ENCODE data around the gene AMBRA1.
"Not testable (repeated sequence)": the region's sequence is repeated elsewhere in the genome, so short reads cannot be mapped to it uniquely, and the experiment has no call there.

The AMBRA1 gene

GRCh38 chr11:46616551-46617133, 22.8 kb upstream of the AMBRA1 start:
- no peak for DNase-seq

GRCh38 chr11:46615756-46616155, 21.9 kb upstream of the AMBRA1 start:
- DNase-seq: no peak

DNA sequence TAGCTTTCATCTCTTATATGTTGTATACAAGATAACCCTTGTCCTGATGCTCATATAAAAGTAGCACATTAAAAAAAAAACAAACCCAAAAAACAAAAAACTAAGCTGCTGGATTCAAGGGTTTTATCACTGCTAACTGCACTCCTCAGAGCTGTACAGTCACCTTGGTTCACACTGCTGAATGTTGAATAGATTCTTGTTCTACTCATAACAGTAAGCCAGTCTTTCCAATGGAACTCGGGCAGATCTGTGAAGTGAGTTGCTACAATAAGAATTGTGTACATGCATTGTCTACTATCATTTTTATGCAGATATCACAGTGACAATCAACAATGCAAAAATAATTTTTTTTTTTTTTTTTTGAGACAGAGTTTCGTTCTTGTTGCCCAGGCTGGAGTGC, 18.5 kb upstream of the AMBRA1 start:
- DNase-seq: no peak

DNA sequence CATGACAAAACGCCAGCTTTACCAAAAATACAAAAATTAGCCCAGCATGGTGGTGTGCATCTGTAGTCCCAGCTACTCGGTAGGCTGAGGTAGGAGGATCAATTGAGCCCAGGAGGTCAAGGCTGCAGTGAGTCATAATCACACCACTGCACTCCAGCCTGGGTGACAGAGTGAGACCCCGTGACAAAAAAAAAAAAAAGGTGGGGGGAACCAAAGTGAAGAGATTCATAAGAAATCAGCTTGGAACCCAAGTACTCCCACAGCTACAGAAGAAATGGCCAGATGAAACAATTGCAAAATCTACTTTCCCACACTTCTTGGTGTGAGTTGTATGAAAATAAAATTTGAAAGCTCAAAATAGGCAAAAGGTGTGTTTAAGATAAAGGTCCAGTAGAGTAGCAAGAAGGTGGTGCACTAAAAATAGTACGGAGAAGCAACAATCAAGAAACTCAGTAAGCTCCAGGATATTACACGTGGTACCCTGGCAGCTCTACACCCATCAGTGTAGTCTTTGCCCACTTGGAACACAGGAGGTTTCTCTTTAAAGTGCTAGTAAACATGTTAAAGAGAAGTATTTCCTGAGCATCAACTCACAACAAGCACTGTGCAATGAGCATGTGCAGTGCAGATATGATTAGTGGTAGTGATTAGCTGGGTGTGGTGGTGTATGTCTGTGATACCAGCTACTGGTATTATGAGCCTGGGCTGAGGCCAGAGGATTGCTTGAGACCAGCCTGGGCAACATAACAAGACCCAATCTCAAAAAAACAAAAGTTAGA, 17.9 kb upstream of the AMBRA1 start:
- DNase-seq: no peak

- DNase-seq: no peak
Measured at GRCh38 chr11:46609386-46609785, 15.6 kb upstream of the AMBRA1 start.

DNA sequence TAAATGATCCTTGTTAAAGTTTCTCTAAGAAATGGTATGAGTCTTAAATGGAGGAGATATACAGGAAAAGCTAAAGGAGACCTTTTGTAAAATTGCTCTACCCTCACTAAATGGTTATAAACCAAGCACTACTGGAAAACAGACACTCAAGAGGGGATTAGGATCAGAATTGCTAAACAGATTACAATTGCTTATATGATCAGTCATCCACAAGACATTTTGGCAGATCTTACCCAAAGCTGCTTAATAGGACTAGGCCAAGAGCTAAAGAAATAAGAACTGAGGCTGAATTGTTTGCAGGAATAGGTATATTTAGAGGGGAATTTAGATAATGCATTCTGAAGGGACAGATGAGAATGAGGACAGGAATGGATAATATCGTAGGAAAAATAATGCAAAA, 13.7 kb upstream of the AMBRA1 start:
- DNase-seq: no peak

GRCh38 chr11:46604796-46605195, 11.0 kb upstream of the AMBRA1 start:
- no peak for DNase-seq

- DNase-seq: no peak
Measured at GRCh38 chr11:46603704-46604308, 10.0 kb upstream of the AMBRA1 start.

- no peak for DNase-seq
Measured at GRCh38 chr11:46601129-46601528, 7.3 kb upstream of the AMBRA1 start.

DNA sequence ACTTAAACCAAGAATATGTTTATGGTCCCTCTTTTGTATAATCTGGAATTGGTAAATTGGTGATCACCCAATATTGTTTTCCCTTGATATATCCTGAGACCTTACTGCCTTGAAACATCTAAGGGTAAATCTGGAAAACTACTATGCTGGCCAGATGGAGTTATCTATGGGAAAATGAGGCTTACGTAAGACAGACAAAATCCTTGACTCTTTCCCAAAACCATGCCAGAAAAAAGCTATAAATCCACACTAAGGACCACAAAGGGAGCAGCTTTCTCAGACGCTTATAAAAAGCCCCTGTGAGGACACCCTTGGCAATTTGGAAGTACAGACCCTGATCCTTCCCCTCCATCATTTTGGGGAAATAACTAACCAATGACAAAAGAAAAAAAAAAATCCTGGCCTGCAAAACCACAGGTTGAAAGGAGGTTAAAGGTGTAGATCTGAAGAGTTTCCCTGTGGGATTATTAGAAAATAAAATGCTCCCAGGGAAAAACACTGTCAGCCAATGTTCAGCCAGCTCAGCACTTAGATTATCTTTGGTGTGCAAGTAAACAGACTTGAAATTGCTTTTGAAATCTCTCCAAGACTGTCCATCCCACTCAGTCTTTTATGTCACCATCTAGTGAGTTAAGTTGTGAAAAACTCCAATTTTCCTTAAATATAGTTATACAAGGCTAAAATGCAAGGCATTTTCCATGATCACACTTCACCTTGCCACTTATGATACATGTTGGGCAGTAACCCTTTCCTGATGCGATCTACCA, 6.6 kb upstream of the AMBRA1 start:
- DNase-seq: no peak

DNA sequence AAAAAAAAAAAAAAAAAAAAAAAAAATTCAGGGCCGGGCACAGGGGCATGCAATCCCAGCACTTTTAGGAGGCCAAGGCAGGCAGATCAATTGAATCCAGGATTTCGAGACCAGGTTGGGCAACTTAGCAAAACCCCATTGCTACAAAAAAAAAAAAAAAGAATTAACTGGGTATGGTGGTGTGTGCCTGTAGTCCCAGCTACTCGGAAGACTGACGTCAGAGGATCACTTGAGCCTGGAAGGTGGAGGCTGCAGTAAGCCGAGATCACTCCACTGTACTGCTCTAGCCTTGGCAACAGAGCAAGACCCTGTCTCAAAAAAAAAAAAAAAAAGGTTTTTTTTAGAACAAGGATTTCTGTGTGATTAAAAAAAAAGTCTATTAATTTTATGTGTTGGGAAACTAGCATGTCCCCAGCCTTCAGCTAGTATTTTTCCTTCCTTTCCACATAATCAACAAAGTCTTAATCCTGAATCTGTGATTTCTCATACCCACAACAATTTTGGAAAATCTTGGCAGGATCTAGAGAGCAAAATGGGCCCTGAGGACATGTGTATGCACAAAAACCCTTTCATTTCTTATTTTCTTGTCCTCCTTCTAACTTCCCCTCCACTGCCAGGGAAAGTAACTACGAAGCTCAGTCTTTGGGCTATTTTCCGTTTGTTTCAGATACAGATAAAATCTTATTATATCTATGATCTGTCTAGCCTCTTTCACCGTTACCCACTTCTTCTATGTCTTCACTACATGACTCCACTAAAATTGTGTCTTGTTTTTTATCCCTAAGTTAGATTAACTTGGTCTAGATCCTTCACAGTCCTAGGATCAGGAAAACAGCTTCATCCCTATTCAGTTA, 5.7 kb upstream of the AMBRA1 start:
- no peak for DNase-seq

DNA sequence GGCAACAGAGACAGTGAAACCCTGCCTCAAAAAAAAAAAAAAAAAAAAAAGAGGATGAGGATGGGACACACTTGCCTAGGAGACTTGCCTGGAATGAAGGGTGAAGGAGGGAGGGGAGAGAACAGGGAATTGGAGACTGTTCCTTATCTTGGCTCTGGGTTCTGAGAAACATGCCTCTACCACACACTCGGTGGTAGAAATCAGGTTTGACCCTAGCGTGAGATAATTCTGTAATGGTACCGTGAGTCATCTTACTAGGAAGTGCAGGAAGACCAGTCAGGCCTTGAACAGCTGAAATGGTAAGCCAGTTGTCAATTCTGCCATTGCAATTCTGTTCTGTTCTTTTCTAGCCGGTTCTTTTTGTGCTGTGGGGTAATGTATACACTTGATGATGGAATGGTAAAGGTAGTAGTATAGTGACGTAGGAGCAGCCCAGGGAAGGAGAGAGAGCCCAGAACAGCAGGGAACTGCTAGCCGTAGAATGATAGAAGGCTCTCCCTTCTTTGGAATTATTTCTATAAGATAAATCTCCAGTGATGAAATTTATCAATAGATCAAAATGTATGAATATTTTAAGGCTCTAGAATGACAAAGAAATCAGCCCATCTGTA, 3.9 kb upstream of the AMBRA1 start:
- no peak for DNase-seq

DNA sequence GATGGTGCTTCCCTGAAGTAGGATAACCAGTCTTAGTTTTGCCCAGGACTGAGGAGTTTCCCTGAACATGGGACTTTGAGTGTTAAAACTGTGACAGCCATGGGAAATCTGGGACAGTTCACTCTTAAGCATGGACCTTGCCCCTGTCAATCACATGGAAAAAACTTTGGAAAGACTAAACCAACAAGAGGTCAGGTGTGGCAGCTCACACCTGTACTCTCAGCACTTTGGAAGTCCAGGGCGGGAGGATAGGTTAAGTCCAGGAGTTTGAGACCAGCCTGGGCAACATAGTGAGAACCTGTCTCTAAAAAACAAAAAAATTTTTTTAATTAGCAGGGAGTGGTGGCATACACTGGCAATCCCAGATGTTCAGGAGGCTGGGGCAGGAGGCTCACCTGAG, 3.3 kb upstream of the AMBRA1 start:
- DNase-seq: no peak

DNA sequence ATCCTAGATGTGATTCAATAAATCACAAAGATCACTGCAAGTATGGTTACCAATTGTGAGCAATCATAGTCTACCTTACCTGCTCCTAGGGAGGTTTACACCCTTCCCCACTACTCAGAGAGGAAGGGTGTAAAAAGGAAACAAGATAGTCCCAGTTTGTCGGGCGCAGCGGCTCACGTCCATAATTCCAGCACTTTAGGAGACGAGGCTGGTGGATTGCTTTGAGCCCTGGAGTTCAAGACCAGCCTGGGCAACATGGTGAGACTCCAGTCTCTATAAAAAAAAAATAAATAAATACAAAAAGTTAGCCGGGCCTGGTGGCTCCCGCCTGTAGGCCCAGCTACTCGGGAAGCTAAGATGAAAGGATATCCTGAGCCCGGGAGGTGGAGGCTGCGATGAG, 962 bp upstream of the AMBRA1 start:
- no peak for DNase-seq

DNA sequence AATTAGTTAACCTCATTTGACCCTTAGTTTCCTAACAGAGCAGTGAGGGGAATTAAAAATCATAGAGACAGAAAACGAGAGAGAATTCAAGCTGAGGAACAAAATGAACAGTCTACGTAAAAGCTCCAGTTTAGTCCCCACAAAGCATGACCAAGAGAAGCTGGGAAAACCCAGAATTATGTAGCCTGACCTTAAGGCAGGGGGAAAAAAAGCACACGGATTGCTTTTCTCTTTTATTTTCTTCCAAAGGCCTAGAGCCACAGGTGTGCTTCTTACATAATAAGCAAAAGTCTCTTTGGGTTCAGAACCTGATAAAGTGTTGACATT, 514 bp upstream of the AMBRA1 start:
- DNase-seq: no peak

GRCh38 chr11:46590740-46591605, 2.9 kb downstream of the AMBRA1 start:
- no peak for DNase-seq

DNA sequence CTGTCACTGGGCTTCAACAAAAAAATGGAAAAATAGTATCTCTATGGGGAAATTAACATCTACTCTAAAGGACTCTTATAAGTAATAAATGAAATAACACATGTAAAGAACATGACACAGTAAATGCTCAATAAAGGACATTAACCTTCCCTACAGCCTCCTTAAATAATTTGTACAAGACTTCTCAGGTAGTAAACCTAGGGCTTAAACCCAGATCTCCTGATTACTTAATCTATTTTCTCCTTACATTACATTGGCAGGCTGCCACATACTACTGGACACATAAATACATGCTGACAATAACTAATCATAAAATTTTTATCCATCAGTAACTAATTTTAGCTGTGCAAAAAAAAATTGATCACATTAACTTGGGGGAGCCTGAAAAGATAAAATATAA, 4.9 kb downstream of the AMBRA1 start:
- no peak for DNase-seq

GRCh38 chr11:46588131-46588530, 5.7 kb downstream of the AMBRA1 start:
- no peak for DNase-seq

GRCh38 chr11:46583513-46583912, 10.3 kb downstream of the AMBRA1 start:
- DNase-seq: not testable (repeated sequence)

DNA sequence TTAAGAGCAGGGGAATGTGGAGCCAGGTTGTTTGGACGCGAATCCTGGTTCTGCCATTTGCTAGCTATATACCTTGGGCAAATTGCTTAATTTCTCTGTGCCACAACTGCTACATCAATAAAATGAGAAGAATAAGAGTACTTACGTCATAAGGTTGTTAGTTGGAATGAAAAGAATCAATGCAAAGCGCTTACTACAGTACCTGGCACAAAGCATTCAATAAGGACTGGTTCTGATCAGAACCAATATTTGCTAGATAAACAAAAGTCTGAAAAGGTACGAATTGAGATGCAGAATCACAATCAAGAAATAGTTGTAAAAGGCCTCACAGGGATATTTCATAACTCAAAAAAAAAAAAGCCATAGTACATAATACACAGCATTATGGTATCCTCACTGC, 11.2 kb downstream of the AMBRA1 start:
- no peak for DNase-seq

DNA sequence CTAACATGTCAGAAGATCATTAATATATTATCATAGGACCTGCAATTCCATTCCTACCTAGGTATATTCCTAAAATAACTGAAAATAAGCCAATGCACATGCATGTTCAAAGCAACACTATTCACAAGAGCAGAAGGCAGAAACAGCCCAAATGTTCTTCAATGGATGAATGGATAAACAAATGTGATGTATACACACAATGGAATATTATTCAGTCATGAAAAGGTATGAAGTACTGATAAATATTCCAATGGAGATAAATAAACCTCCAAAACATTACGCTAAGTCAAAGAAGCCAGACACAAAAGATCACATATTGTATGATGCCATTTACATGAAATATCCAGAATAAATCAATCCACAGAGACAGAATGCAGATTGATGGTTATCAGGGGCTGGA, 16.8 kb downstream of the AMBRA1 start:
- no peak for DNase-seq
